Measurements from ENCODE around the gene RSAD1.

The RSAD1 gene

DNA sequence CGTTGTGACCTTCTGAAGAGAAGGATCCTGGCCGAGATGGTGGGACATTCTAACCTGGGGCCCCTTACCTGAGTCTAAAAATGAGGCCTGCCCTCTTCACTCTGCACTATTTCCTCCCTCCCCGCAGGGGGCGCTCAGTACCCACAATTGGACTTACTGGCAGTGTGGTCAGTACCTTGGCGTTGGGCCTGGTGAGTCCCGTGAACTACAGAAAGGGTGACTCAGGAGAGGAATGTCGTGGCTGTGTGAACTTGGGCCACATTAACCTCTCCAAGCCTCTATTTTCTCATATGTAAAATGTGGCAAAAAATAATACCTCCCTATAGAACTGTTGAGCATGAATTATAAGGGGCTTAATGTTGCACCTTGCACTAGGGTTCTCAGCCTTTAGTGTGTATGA is 3.9 kb downstream of the RSAD1 start:
- H3K4me3 ChIP-seq (ENCODE audit: extremely low read depth, insufficient read depth, low read length, poor library complexity, severe bottlenecking): no peak overlapping the region
- no peaks in the 10 kb centered on the region for H3K4me1 ChIP-seq (ENCODE audit: control insufficient read depth, insufficient read depth, low read length, poor library complexity, severe bottlenecking)
- H3K27ac ChIP-seq (ENCODE audit: low read depth, low read length, severe bottlenecking): no peak overlapping the region
- WGBS, 2 experiments (ENCODE audit: insufficient coverage in 2 of 2): 17 to 24% methylated on average over 6 of the region's 7 CpGs
- H3K9me3 ChIP-seq (ENCODE audit: control insufficient read depth, low read length): no peaks in the 10 kb centered on the region
- peaks cover 44% of the 10 kb centered on the region for H3K36me3 ChIP-seq (ENCODE audit: control insufficient read depth, insufficient read depth, low read length)

DNA sequence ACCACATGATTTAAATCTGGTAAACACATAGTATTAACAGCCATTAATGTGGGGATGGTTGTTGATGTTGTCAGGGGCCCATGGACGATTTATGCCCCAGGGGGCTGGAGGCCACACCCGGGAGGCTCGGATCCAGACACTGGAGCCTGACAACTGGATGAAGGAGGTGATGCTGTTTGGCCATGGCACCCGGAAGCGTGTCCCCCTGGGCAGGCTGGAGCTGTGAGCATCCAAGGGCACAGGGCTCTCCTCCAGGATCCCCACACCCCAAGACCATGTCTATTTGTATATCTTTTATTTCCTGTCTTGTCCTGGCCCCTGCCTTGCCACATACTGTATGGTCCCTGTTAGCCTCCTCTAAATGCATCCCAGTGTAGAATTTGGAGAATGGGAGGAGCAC is 4.6 kb downstream of the RSAD1 start:
- H3K4me1 ChIP-seq (ENCODE audit: control insufficient read depth, insufficient read depth, low read length, poor library complexity, severe bottlenecking): no peaks in the 10 kb centered on the region
- peaks cover 44% of the 10 kb centered on the region for H3K36me3 ChIP-seq (ENCODE audit: control insufficient read depth, insufficient read depth, low read length)
- H3K9me3 ChIP-seq (ENCODE audit: control insufficient read depth, low read length): no peaks in the 10 kb centered on the region
- H3K27ac ChIP-seq (ENCODE audit: low read depth, low read length, severe bottlenecking): no peak overlapping the region
- 97 to 100% methylated on average over 3 to 5 of the region's 5 CpGs for WGBS, 2 experiments (ENCODE audit: insufficient coverage in 2 of 2)
- no peak overlapping the region for H3K4me3 ChIP-seq (ENCODE audit: extremely low read depth, insufficient read depth, low read length, poor library complexity, severe bottlenecking)

DNA sequence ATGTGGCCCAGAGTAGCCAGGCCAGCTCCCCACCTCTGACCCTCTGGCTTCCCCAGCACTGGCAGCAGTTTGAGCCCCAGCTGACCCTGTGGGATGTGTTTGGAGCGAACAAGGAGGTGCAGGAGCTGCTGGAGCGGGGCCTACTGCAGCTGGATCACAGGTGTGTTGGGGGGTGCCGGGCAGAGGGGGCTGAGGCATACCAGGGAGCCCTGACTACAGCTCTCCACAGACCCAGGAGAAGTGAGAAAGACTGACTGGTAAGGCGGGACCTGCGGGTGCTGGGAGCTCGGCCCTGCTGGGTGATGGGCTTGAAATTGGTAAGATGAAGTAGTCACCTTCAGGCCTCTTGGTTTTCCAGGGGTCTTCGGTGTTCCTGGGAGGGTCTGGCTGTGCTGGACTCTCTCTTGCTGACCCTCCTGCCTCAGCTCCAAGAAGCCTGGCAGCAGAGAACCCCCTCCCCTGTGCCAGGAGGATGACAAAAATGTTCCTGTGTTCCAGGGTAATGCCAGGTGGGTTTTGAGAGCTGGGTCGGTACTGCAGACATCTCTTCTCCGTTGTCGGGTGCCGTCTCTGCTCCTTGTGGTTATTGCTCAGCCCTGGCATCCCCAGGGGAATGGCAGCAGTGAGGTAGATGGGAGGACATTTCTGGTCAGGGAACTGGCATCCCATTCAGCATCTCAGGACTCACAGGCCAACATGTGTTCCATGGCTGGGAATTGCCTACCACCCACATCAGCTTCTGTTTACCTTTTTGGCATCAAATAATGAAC is 5.9 kb downstream of the RSAD1 start:
- Histone ChIP-seq H3K36me3 (ENCODE audit: control insufficient read depth, insufficient read depth, low read length) (peaks cover 44% of the 10 kb centered on the region), H3K4me1 (ENCODE audit: control insufficient read depth, insufficient read depth, low read length, poor library complexity, severe bottlenecking) (no peaks in the 10 kb centered on the region), H3K27ac (ENCODE audit: low read depth, low read length, severe bottlenecking) (no peak overlapping the region), H3K4me3 (ENCODE audit: extremely low read depth, insufficient read depth, low read length, poor library complexity, severe bottlenecking) (no peak overlapping the region), H3K9me3 (ENCODE audit: control insufficient read depth, low read length) (no peaks in the 10 kb centered on the region)
- 95 to 98% methylated on average over 5 to 9 of the region's 11 CpGs for whole genome bisulfite sequencing, 2 experiments (ENCODE audit: insufficient coverage in 2 of 2)

DNA sequence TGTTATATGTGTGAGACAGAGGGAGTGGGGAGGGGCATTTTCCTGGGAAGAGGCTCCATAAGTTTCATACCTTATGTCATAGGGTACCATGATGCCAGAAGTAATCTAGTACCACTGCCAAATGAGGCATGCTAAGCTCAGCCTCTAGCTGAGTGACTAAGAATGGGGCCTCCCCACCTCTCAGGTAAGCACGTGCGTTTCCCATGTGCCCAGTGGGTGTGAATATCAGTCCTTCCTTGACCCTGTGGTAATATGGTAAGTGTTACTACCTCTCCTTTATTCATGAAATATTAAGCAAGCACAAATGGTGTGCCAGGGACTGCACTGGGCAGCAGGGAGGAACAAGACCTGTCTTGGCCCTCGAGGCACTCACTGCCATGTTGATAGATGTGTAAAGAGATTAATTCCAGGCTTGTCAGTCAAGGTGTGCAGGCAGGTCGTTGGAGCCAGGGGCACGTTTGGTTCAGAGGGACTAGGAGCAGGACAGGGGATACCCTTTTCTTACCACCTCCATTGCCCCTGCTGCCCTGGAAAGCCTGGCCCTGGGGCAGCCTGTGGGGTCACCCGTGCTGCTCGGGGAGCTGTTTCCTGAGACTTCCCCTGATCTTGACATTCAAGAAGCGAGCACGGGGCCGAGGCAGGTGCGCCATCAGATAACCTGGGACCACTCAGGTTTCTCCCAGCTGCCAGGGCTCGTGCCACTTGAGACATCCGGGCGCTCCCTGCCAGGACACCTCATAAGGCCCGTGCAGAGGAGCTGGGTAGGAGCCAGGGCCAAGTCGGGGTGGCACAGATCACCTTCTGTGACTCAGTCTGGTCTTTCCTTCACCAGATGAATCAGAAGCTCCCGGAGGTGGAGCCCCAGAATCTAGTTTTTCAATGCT is 8.8 kb downstream of the RSAD1 start:
- Histone ChIP-seq H3K9me3 (ENCODE audit: control insufficient read depth, low read length) (no peaks in the 10 kb centered on the region), H3K4me1 (ENCODE audit: control insufficient read depth, insufficient read depth, low read length, poor library complexity, severe bottlenecking) (no peaks in the 10 kb centered on the region), H3K36me3 (ENCODE audit: control insufficient read depth, insufficient read depth, low read length) (peaks cover 35% of the 10 kb centered on the region), H3K27ac (ENCODE audit: low read depth, low read length, severe bottlenecking) (no peak overlapping the region), H3K4me3 (ENCODE audit: extremely low read depth, insufficient read depth, low read length, poor library complexity, severe bottlenecking) (no peak overlapping the region)
- 92 to 94% methylated on average over 14 to 15 of the region's 17 CpGs for WGBS, 2 experiments (ENCODE audit: insufficient coverage in 2 of 2)

DNA sequence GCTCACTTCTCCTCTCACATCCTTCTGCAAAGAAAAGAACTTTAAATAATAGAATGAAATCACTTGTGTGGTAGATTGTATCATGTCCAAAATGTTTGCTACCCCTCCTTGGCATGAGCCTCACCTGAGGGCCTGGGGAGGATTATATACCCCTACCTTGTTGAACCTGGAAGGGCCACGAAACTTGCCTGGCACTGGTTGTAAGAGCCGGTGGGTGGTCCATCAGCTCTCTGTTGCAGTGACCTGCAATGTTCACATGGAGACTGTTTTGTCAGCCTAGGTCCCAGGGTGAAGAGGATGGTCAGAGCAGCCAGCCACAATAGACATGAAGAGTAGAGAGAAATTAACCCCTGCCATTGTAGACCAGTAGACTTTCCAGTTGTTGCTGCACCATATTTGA is 10.2 kb downstream of the RSAD1 start:
- H3K9me3 ChIP-seq (ENCODE audit: control insufficient read depth, low read length): no peaks in the 10 kb centered on the region
- H3K36me3 ChIP-seq (ENCODE audit: control insufficient read depth, insufficient read depth, low read length): peaks cover 22% of the 10 kb centered on the region
- no peak overlapping the region for H3K27ac ChIP-seq (ENCODE audit: low read depth, low read length, severe bottlenecking)
- H3K4me1 ChIP-seq (ENCODE audit: control insufficient read depth, insufficient read depth, low read length, poor library complexity, severe bottlenecking): no peaks in the 10 kb centered on the region
- H3K4me3 ChIP-seq (ENCODE audit: extremely low read depth, insufficient read depth, low read length, poor library complexity, severe bottlenecking): no peak overlapping the region
- WGBS, 2 experiments (ENCODE audit: insufficient coverage in 2 of 2): 97 to 100% methylated on average over 2 of the region's 2 CpGs

DNA sequence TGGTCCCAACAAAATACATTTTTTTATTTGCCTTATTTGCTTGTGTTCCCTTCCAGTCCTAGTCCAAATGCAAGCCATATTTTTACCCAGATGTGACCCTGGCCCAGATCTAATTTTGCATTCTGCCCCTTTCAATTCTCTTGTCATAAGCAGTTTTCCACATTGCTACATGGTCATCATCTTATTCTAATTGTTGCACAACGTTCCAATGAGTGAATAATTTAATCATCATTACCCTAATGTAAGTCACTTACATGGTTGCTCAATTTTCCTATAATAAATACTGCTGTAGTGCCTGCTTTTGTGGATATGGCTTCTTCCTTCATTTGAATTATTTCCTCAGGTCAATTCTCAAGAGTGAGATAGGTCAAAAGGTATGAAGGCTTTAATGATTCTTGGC is 12.8 kb downstream of the RSAD1 start:
- no peak overlapping the region for H3K27ac ChIP-seq (ENCODE audit: low read depth, low read length, severe bottlenecking)
- WGBS, 2 experiments (ENCODE audit: insufficient coverage in 2 of 2): no CpG with 5 or more reads among the region's 1 CpG

DNA sequence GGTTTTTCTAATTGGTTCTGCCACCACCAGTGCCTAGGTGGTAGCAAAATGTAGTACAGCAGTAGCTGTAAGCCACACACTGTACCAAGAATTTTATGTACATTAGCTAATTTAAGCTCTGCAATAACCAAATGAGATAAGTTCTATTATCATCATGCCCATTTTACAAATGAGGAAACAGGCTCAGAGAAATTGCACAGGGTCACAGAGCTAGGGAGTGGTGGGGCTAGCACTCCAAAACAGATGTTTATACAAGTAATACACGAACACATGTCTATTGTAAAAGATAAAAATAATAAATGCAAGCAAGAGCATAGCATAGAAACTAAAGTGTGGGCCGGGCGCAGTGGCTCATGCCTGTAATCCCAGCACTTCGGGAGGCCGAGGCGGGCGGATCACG is 13.6 kb downstream of the RSAD1 start:
- H3K4me3 ChIP-seq (ENCODE audit: extremely low read depth, insufficient read depth, low read length, poor library complexity, severe bottlenecking): no peak overlapping the region
- no CpG with 5 or more reads among the region's 8 CpGs for WGBS, 2 experiments (ENCODE audit: insufficient coverage in 2 of 2)
- no peak overlapping the region for H3K27ac ChIP-seq (ENCODE audit: low read depth, low read length, severe bottlenecking)

More for the DNA sequence above, 12.8 kb downstream of the RSAD1 start:
- no peak overlapping the region for H3K4me3 ChIP-seq (ENCODE audit: extremely low read depth, insufficient read depth, low read length, poor library complexity, severe bottlenecking)
- no peaks in the 10 kb centered on the region for H3K4me1 ChIP-seq (ENCODE audit: control insufficient read depth, insufficient read depth, low read length, poor library complexity, severe bottlenecking)
- H3K9me3 ChIP-seq (ENCODE audit: control insufficient read depth, low read length): no peaks in the 10 kb centered on the region
- H3K36me3 ChIP-seq (ENCODE audit: control insufficient read depth, insufficient read depth, low read length): no peaks in the 10 kb centered on the region

DNA sequence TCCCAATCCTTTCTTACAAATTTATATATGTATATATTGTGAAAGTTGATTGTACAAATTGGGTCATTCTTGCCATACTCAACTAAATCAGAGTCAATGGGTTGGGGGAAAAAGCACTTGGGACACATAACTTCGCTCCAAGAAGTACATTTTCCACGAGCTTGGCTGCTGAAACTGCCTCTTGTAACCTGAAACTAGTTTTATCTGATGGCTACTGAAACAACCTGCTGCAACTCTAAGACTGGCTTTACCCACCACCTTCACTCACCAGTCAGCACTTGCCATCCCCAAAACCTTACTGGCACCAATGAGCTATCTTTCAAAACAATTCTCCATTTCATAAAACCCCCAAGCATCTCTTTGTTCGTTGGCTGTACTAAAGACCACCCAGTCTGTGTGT is 15.1 kb downstream of the RSAD1 start:
- H3K4me3 ChIP-seq (ENCODE audit: extremely low read depth, insufficient read depth, low read length, poor library complexity, severe bottlenecking): no peak overlapping the region
- H3K27ac ChIP-seq (ENCODE audit: low read depth, low read length, severe bottlenecking): no peak overlapping the region
- H3K9me3 ChIP-seq (ENCODE audit: control insufficient read depth, low read length): no peaks in the 10 kb centered on the region
- WGBS, 2 experiments (ENCODE audit: insufficient coverage in 2 of 2): 61 to 82% methylated on average over 2 of the region's 3 CpGs
- no peaks in the 10 kb centered on the region for H3K36me3 ChIP-seq (ENCODE audit: control insufficient read depth, insufficient read depth, low read length)
- H3K4me1 ChIP-seq (ENCODE audit: control insufficient read depth, insufficient read depth, low read length, poor library complexity, severe bottlenecking): no peaks in the 10 kb centered on the region

More for the DNA sequence above, 13.6 kb downstream of the RSAD1 start:
- no peaks in the 10 kb centered on the region for H3K36me3 ChIP-seq (ENCODE audit: control insufficient read depth, insufficient read depth, low read length)
- no peaks in the 10 kb centered on the region for H3K4me1 ChIP-seq (ENCODE audit: control insufficient read depth, insufficient read depth, low read length, poor library complexity, severe bottlenecking)
- H3K9me3 ChIP-seq (ENCODE audit: control insufficient read depth, low read length): no peaks in the 10 kb centered on the region

DNA sequence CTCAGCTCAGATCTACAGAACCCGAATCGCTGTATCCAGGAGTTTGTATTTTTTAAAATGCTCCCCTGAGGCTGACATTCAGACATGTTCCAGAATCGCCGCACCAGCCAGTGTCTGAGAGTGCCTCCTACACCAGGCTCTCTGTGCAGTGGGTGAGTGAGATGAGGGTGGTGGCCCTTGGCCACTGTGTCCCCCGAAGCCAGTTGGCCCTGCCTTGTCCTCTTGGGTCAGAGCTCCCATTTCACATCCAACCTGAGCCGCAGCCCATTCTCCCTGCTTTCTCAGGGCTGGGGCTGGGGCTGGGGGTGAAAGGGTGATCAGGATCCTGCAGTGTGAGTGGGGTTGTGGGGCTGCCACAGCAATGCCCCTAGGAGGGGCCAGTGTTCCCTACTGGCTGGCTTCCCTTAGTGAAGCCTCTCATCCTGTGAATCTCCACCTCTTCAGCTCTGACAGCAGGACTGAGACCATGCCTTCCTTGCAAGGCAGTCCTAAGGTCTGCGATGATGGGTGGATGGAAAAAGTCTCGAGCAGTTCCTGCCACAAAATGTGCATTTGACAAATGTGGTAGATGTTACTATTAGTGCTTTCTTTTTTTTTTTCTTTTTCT is 16.7 kb downstream of the RSAD1 start:
- H3K4me1 ChIP-seq (ENCODE audit: control insufficient read depth, insufficient read depth, low read length, poor library complexity, severe bottlenecking): no peaks in the 10 kb centered on the region
- 97 to 100% methylated on average over 2 to 4 of the region's 8 CpGs for WGBS, 2 experiments (ENCODE audit: insufficient coverage in 2 of 2)
- no peaks in the 10 kb centered on the region for H3K36me3 ChIP-seq (ENCODE audit: control insufficient read depth, insufficient read depth, low read length)
- no peak overlapping the region for H3K27ac ChIP-seq (ENCODE audit: low read depth, low read length, severe bottlenecking)
- no peaks in the 10 kb centered on the region for H3K9me3 ChIP-seq (ENCODE audit: control insufficient read depth, low read length)
- no peak overlapping the region for H3K4me3 ChIP-seq (ENCODE audit: extremely low read depth, insufficient read depth, low read length, poor library complexity, severe bottlenecking)

DNA sequence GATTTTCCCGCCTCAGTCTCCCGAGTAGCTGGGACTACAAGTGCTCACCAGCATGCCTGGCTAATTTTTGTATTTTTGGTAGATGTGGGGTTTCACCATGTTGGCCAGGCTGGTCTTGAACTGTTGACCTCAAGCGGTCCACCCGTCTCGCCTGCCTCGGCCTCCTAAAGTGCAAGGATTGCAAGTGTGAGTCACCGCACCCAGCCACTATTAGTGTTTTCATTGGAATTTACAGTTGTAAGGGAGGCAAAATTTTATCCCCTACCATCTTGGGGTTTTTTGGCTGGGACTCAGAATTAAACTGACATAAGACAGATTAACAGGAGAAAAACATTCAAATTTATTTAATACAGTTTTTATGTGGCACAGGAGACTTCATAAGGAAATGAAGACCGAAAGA is 17.3 kb downstream of the RSAD1 start:
- Histone ChIP-seq H3K4me1 (ENCODE audit: control insufficient read depth, insufficient read depth, low read length, poor library complexity, severe bottlenecking) (no peaks in the 10 kb centered on the region), H3K4me3 (ENCODE audit: extremely low read depth, insufficient read depth, low read length, poor library complexity, severe bottlenecking) (no peak overlapping the region), H3K9me3 (ENCODE audit: control insufficient read depth, low read length) (no peaks in the 10 kb centered on the region), H3K27ac (ENCODE audit: low read depth, low read length, severe bottlenecking) (no peak overlapping the region), H3K36me3 (ENCODE audit: control insufficient read depth, insufficient read depth, low read length) (no peaks in the 10 kb centered on the region)
- WGBS, 2 experiments (ENCODE audit: insufficient coverage in 2 of 2): 90 to 95% methylated on average over 3 to 7 of the region's 8 CpGs
